Measurements from ENCODE around the gene MDC1. TPM values are rescaled to one million over a fixed set of nuclear protein-coding genes. Genes with fewer than 3 reads are reported as not detected.
"Not testable (repeated sequence)": the region's sequence is repeated elsewhere in the genome, so short reads cannot be mapped to it uniquely, and the experiment has no call there.

The MDC1 gene
- total and polyA plus RNA-seq, 2 experiments from 2014 or later, result 17.2 to 32.7 TPM

- Mint-ChIP-seq H3K9me3 (peaks cover 11% of the 10 kb centered on the region; the same call in 2 of the 3 replicates), H3K4me1 (peaks cover 31% of the 10 kb centered on the region), H3K4me3 (peak overlapping the region; percentile 100), H3K27me3 (ENCODE audit: insufficient read depth, low read depth, poor library complexity) (peaks cover 67% of the 10 kb centered on the region), H3K36me3 (ENCODE audit: low read depth) (peaks cover 76% of the 10 kb centered on the region), H3K27ac (peak overlapping the region; percentile 89)
- not testable (repeated sequence) for H3K4me2 ChIP-seq; H3K9me2 ChIP-seq (ENCODE audit: insufficient read depth); H2AFZ ChIP-seq; DNase-seq (ENCODE audit: low spot score); ATAC-seq; H3K4me3 ChIP-seq; H3K27me3 ChIP-seq (ENCODE audit: insufficient read depth); H3K4me1 ChIP-seq (ENCODE audit: insufficient read depth)
- peak overlapping the region; percentile 70 for H3K27ac ChIP-seq (ENCODE audit: low read depth)
- TF ChIP-seq CTCF (conservative IDR thresholded peaks at IDR 0.05; ENCODE audit: low read depth in 2 of 2), result peak in 1 of 2 experiments; percentile 11; a peak in 1 of 4 replicates
- peaks cover 67% of the 10 kb centered on the region for H3F3A ChIP-seq (replicated peaks; ENCODE audit: low read depth)
- peaks cover 31% of the 10 kb centered on the region for H4K20me1 ChIP-seq (replicated peaks; ENCODE audit: insufficient read depth)
- H3K79me2 ChIP-seq (replicated peaks; ENCODE audit: insufficient read depth), result peaks cover 37% of the 10 kb centered on the region
- peaks cover 34% of the 10 kb centered on the region for H3K36me3 ChIP-seq (ENCODE audit: insufficient read depth)
Observed at GRCh38 chr6:30723843-30724741, 7.0 kb upstream of the MDC1 start.

GRCh38 chr6:30723159-30723842, 6.2 kb upstream of the MDC1 start:
- peak overlapping the region; percentile 94 for H3K4me3 ChIP-seq
- Mint-ChIP-seq H3K27me3 (ENCODE audit: insufficient read depth, low read depth, poor library complexity) (peaks cover 67% of the 10 kb centered on the region), H3K27ac (peak overlapping the region; percentile 100), H3K4me1 (peaks cover 38% of the 10 kb centered on the region), H3K9me3 (peaks cover 11% of the 10 kb centered on the region; the same call in 2 of the 3 replicates), H3K36me3 (ENCODE audit: low read depth) (peaks cover 71% of the 10 kb centered on the region), H3K4me3 (peak overlapping the region; percentile 100)
- H3K4me1 ChIP-seq (ENCODE audit: insufficient read depth); H2AFZ ChIP-seq; ATAC-seq; DNase-seq (ENCODE audit: low spot score); H3K9me2 ChIP-seq (ENCODE audit: insufficient read depth); H3K27me3 ChIP-seq (ENCODE audit: insufficient read depth): not testable (repeated sequence)
- peak overlapping the region; percentile 60; the same call in 1 of the 2 replicates for H3K4me2 ChIP-seq
- peak overlapping the region; percentile 82 for H3K27ac ChIP-seq (ENCODE audit: low read depth)
- H3K79me2 ChIP-seq (replicated peaks; ENCODE audit: insufficient read depth), result peaks cover 43% of the 10 kb centered on the region
- H4K20me1 ChIP-seq (replicated peaks; ENCODE audit: insufficient read depth), result peaks cover 31% of the 10 kb centered on the region
- H3K36me3 ChIP-seq (ENCODE audit: insufficient read depth), result peaks cover 34% of the 10 kb centered on the region
- H3F3A ChIP-seq (replicated peaks; ENCODE audit: low read depth), result peaks cover 67% of the 10 kb centered on the region

DNA sequence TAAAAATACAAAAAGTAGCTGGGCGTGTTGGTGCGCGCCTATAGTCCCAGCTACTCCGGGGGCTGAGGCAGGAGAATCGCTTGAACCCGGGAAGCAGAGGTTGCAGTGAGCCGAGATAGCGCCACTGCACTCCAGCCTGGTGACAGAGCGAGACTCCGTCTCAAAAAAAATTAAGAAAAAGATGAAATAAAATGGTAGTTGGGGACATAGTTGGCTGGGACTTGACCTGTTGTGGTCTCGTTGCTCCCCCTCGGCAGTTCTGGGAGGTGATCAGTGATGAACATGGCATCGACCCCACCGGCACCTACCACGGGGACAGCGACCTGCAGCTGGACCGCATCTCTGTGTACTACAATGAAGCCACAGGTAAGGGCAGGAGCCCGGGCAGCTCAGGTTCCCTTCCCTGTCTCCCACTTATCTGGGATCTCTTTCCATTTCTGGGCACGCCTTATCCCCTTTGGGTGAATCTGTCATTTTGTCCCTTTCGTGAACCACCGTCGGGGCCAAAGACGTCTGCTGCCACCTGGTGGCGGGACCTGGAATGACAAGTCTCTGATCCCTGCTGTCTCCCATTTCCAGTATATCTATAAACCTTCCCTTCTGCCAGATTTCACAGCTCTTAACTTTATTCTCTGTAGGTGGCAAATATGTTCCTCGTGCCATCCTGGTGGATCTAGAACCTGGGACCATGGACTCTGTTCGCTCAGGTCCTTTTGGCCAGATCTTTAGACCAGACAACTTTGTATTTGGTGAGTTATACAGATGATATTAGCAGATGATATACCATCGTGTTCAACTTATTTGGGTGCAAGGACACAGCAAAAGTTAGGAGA, 5.4 kb upstream of the MDC1 start:
- H3K4me1 Mint-ChIP-seq, result peaks cover 41% of the 10 kb centered on the region
- ATAC-seq, result peak; percentile 2
- H3K27me3 ChIP-seq (ENCODE audit: insufficient read depth), result no peaks in the 10 kb centered on the region
- no peak for TF ChIP-seq ZNF114 (CRISPR knock-in tag; IDR thresholded peaks at IDR 0.05)
- TF ChIP-seq POLR2AphosphoS5 (IDR thresholded peaks at IDR 0.05; ENCODE audit: low read depth), result peak; percentile 41
- peak; percentile 86 to 98 for TF ChIP-seq CTCF (conservative IDR thresholded peaks at IDR 0.05; ENCODE audit: low read depth in 2 of 2)
- H3K27ac Mint-ChIP-seq, result peak overlapping the region; percentile 100
- H3K4me2 ChIP-seq, result peak overlapping the region; percentile 88
- peaks cover 65% of the 10 kb centered on the region for H3F3A ChIP-seq (replicated peaks; ENCODE audit: low read depth)
- peaks cover 12% of the 10 kb centered on the region; the same call in 2 of the 3 replicates for H3K9me3 Mint-ChIP-seq
- peak overlapping the region; percentile 100 for H3K4me3 Mint-ChIP-seq
- H3K4me1 ChIP-seq (ENCODE audit: insufficient read depth), result peaks cover 6% of the 10 kb centered on the region
- no peak overlapping the region for H2AFZ ChIP-seq
- H3K36me3 ChIP-seq (ENCODE audit: insufficient read depth), result peaks cover 34% of the 10 kb centered on the region
- H3K27ac ChIP-seq (ENCODE audit: low read depth), result peak overlapping the region; percentile 96
- H3K4me3 ChIP-seq, result peak overlapping the region; percentile 94
- H4K20me1 ChIP-seq (replicated peaks; ENCODE audit: insufficient read depth), result peaks cover 31% of the 10 kb centered on the region
- peaks cover 63% of the 10 kb centered on the region for H3K27me3 Mint-ChIP-seq (ENCODE audit: insufficient read depth, low read depth, poor library complexity)
- peaks cover 46% of the 10 kb centered on the region for H3K79me2 ChIP-seq (replicated peaks; ENCODE audit: insufficient read depth)
- no peaks in the 10 kb centered on the region for H3K9me2 ChIP-seq (ENCODE audit: insufficient read depth)
- DNase-seq (ENCODE audit: low spot score), result peak; percentile 85
- peaks cover 65% of the 10 kb centered on the region for H3K36me3 Mint-ChIP-seq (ENCODE audit: low read depth)

DNA sequence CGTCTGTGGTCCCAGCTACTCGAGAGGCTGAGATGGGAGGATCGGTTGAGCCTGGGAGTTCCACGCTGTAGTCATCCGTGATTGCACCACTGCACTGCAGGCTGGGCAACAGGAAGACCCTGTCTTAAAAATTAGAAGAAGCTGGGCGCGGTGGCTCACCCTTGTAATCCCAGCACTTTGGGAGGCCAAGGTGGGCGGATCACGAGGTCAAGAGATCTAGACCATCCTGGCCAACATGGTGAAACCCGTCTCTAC, 4.9 kb upstream of the MDC1 start:
- H3K36me3 Mint-ChIP-seq (ENCODE audit: low read depth), result peaks cover 65% of the 10 kb centered on the region
- H3K27me3 Mint-ChIP-seq (ENCODE audit: insufficient read depth, low read depth, poor library complexity), result peaks cover 63% of the 10 kb centered on the region
- Histone ChIP-seq H3K36me3 (ENCODE audit: insufficient read depth) (peaks cover 34% of the 10 kb centered on the region), H3K79me2 (replicated peaks; ENCODE audit: insufficient read depth) (peaks cover 46% of the 10 kb centered on the region), H3F3A (replicated peaks; ENCODE audit: low read depth) (peaks cover 59% of the 10 kb centered on the region), H3K4me2 (peak overlapping the region; percentile 88), H4K20me1 (replicated peaks; ENCODE audit: insufficient read depth) (peaks cover 31% of the 10 kb centered on the region), H3K27ac (ENCODE audit: low read depth) (peak overlapping the region; percentile 96), H3K4me3 (peak overlapping the region; percentile 94)
- peaks cover 41% of the 10 kb centered on the region for H3K4me1 Mint-ChIP-seq
- H3K4me1 ChIP-seq (ENCODE audit: insufficient read depth); H3K9me2 ChIP-seq (ENCODE audit: insufficient read depth); DNase-seq (ENCODE audit: low spot score); ATAC-seq; H3K27me3 ChIP-seq (ENCODE audit: insufficient read depth); H2AFZ ChIP-seq: not testable (repeated sequence)
- H3K27ac Mint-ChIP-seq, result peak overlapping the region; percentile 100
- H3K9me3 Mint-ChIP-seq, result peaks cover 13% of the 10 kb centered on the region; the same call in 2 of the 3 replicates
- H3K4me3 Mint-ChIP-seq, result peak overlapping the region; percentile 100
